ENCODE data around the gene SIPA1L2. TPM values are rescaled to one million over a fixed set of nuclear protein-coding genes. Genes with fewer than 3 reads are reported as not detected.
A peak's percentile ranks its signal among the peaks of the same experiment; 100 is the strongest.
"Not testable (repeated sequence)": the region's sequence is repeated elsewhere in the genome, so short reads cannot be mapped to it uniquely, and the experiment has no call there.

SIPA1L2 gene
- total RNA-seq, 4 donors from 2014 or later, result 38.0 to 72.4 (median 44.6) TPM

GRCh38 chr1:232611834-232612233 is 18.1 kb downstream of the SIPA1L2 start:
- H3K4me1 ChIP-seq, result peaks cover 0 to 7% (median 0%) of the 10 kb centered on the region in 4 donors
- TF ChIP-seq POLR2A (IDR thresholded peaks at IDR 0.05) (no peak), CTCF (IDR thresholded peaks at IDR 0.05) (no peak)
- no peak overlapping the region for H3K4me3 ChIP-seq
- H3K27ac ChIP-seq, result no peak overlapping the region
- H3K9me3 ChIP-seq, result no peaks in the 10 kb centered on the region
- no peaks in the 10 kb centered on the region for H3K36me3 ChIP-seq
- no peak for DNase-seq
- H3K27me3 ChIP-seq, result no peaks in the 10 kb centered on the region

GRCh38 chr1:232610902-232611745 is 18.8 kb downstream of the SIPA1L2 start:
- H3K9me3 ChIP-seq, H3K27me3 ChIP-seq, DNase-seq, H3K4me1 ChIP-seq, H3K36me3 ChIP-seq, H3K4me3 ChIP-seq, H3K27ac ChIP-seq: not testable (repeated sequence)

GRCh38 chr1:232610192-232610901 is 19.6 kb downstream of the SIPA1L2 start:
- TF ChIP-seq POLR2A (IDR thresholded peaks at IDR 0.05) (no peak), CTCF (IDR thresholded peaks at IDR 0.05) (no peak)
- Histone ChIP-seq H3K27ac (peak overlapping the region in 1 of 4 donors; percentile 12), H3K4me1 (peaks cover 0 to 7% (median 0%) of the 10 kb centered on the region in 4 donors), H3K27me3 (no peaks in the 10 kb centered on the region), H3K9me3 (no peaks in the 10 kb centered on the region), H3K4me3 (no peak overlapping the region), H3K36me3 (no peaks in the 10 kb centered on the region)
- no peak for DNase-seq

- Histone ChIP-seq H3K9me3 (no peaks in the 10 kb centered on the region), H3K36me3 (no peaks in the 10 kb centered on the region), H3K27ac (no peak overlapping the region), H3K4me1 (peaks cover 0 to 3% (median 0%) of the 10 kb centered on the region in 4 donors), H3K4me3 (no peak overlapping the region), H3K27me3 (no peaks in the 10 kb centered on the region)
- TF ChIP-seq POLR2A (IDR thresholded peaks at IDR 0.05) (no peak), CTCF (IDR thresholded peaks at IDR 0.05) (no peak)
- no peak for DNase-seq
Measured at GRCh38 chr1:232608427-232608826, 21.5 kb downstream of the SIPA1L2 start.

- no peaks in the 10 kb centered on the region for H3K27me3 ChIP-seq
- no peak overlapping the region for H3K27ac ChIP-seq
- no peaks in the 10 kb centered on the region for H3K9me3 ChIP-seq
- no peak overlapping the region for H3K4me3 ChIP-seq
- no peak for DNase-seq
- TF ChIP-seq CTCF (IDR thresholded peaks at IDR 0.05), result peak in 2 of 6 experiments; percentile 27 to 28
- no peak for TF ChIP-seq POLR2A (IDR thresholded peaks at IDR 0.05)
- no peaks in the 10 kb centered on the region for H3K36me3 ChIP-seq
- H3K4me1 ChIP-seq, result no peaks in the 10 kb centered on the region
Measured at GRCh38 chr1:232602622-232603021, 27.3 kb downstream of the SIPA1L2 start.

All from Peyer's patch (tissue), 4 donors.